H9 (cell line): ENCODE measurements around the gene ASL. TPM values are rescaled to one million over a fixed set of nuclear protein-coding genes. Genes with fewer than 3 reads are reported as not detected.

Experiments used
- DNase-seq: peaks from one replicate; pipeline ENCODE4 v3.0.0-alpha.2; 2017
- H2AFZ ChIP-seq: one replicate; pipeline ENCODE4 v1.6.1; 2013; ENCODE audit warnings: mild to moderate bottlenecking, low read length, control low read depth, moderate library complexity
- H2AK5ac ChIP-seq: 2 replicates; pipeline ENCODE4 v1.6.1; 2013; ENCODE audit warnings: low read length, control low read depth, mixed read lengths; ENCODE audit not compliant: insufficient read length
- H2BK120ac ChIP-seq: one replicate; pipeline ENCODE4 v1.6.1; 2013; ENCODE audit warnings: low read depth, mild to moderate bottlenecking, low read length, control low read depth, inconsistent platforms; ENCODE audit not compliant: poor library complexity, severe bottlenecking
- H2BK12ac ChIP-seq: 2 replicates; pipeline ENCODE4 v1.6.1; 2013; ENCODE audit warnings: low read length, control low read depth, mixed read lengths, low read depth; ENCODE audit not compliant: insufficient read length
- H2BK15ac ChIP-seq: 2 replicates; pipeline ENCODE4 v1.6.1; 2013; ENCODE audit warnings: low read depth, low read length, control low read depth
- H2BK20ac ChIP-seq: one replicate; pipeline ENCODE4 v1.6.1; 2013; ENCODE audit warnings: low read depth, mild to moderate bottlenecking, low read length, control low read depth, inconsistent platforms; ENCODE audit not compliant: poor library complexity, severe bottlenecking
- H2BK5ac ChIP-seq: 2 replicates; pipeline ENCODE4 v1.6.1; 2013; ENCODE audit warnings: low read length, control low read depth, mixed read lengths; ENCODE audit not compliant: insufficient read length
- H3K14ac ChIP-seq: 2 replicates; pipeline ENCODE4 v1.6.1; 2013; ENCODE audit warnings: low read length, control low read depth; ENCODE audit not compliant: insufficient read depth
- H3K18ac ChIP-seq: 2 replicates; pipeline ENCODE4 v1.6.1; 2013; ENCODE audit warnings: low read depth, mild to moderate bottlenecking, mixed read lengths, low read length, control low read depth; ENCODE audit not compliant: insufficient read length
- H3K23ac ChIP-seq: 2 replicates; pipeline ENCODE4 v1.6.1; 2013; ENCODE audit warnings: low read length, control low read depth, mixed read lengths, low read depth; ENCODE audit not compliant: insufficient read length
- H3K23me2 ChIP-seq: 2 replicates; pipeline ENCODE4 v1.6.1; 2013; ENCODE audit warnings: low read depth, mild to moderate bottlenecking, mixed read lengths, low read length, control low read depth; ENCODE audit not compliant: insufficient read length, poor library complexity, severe bottlenecking
- H3K27ac ChIP-seq: 2 replicates; pipeline ENCODE4 v1.5.1; 2013; ENCODE audit warnings: low read length, control low read depth, mixed read lengths, low read depth; ENCODE audit not compliant: insufficient read length
- H3K27me3 ChIP-seq: 2 replicates; pipeline ENCODE4 v1.6.1; 2013; ENCODE audit warnings: low read length, control low read depth, inconsistent platforms; ENCODE audit not compliant: insufficient read depth
- H3K4ac ChIP-seq: 2 replicates; pipeline ENCODE4 v1.6.1; 2013; ENCODE audit warnings: low read depth, mild to moderate bottlenecking, control low read depth, inconsistent platforms, low read length, moderate library complexity
- H3K4me1 ChIP-seq: 2 replicates; pipeline ENCODE4 v1.6.1; 2013; ENCODE audit warnings: low read length, control low read depth, inconsistent platforms; ENCODE audit not compliant: insufficient read depth
- H3K4me2 ChIP-seq: 2 replicates; pipeline ENCODE4 v1.6.1; 2013; ENCODE audit warnings: low read length, control low read depth, mixed read lengths; ENCODE audit not compliant: insufficient read length, insufficient read depth
- H3K56ac ChIP-seq: 2 replicates; pipeline ENCODE4 v1.6.1; 2013; ENCODE audit warnings: low read depth, mild to moderate bottlenecking, mixed read lengths, low read length, control low read depth; ENCODE audit not compliant: insufficient read length
- H3K79me1 ChIP-seq: 2 replicates; pipeline ENCODE4 v1.6.1; 2013; ENCODE audit warnings: low read depth, mild to moderate bottlenecking, moderate library complexity, low read length, control low read depth, inconsistent platforms; ENCODE audit not compliant: insufficient read depth, poor library complexity, severe bottlenecking
- H3K79me2 ChIP-seq: 2 replicates; pipeline ENCODE4 v1.6.1; 2013; ENCODE audit warnings: low read length, control low read depth, inconsistent platforms; ENCODE audit not compliant: insufficient read depth
- H3K9ac ChIP-seq: 2 replicates; pipeline ENCODE4 v1.6.1; 2013; ENCODE audit warnings: low read length, control low read depth, mixed read lengths; ENCODE audit not compliant: insufficient read length; ENCODE audit errors: extremely low read depth
- H3K9me3 ChIP-seq: one replicate; pipeline ENCODE4 v1.6.1; 2013; ENCODE audit warnings: low read depth, low read length, inconsistent platforms; ENCODE audit not compliant: control insufficient read depth
- H3T11ph ChIP-seq: one replicate; pipeline ENCODE4 v1.6.1; 2013; ENCODE audit warnings: mild to moderate bottlenecking, low read length, control low read depth, inconsistent platforms
- H4K20me1 ChIP-seq: one replicate; pipeline ENCODE4 v1.6.1; 2013; ENCODE audit not compliant: control insufficient read depth, insufficient read length, insufficient read depth
- H4K5ac ChIP-seq: 2 replicates; pipeline ENCODE4 v1.6.1; 2013; ENCODE audit warnings: low read depth, mild to moderate bottlenecking, mixed read lengths, low read length, control low read depth; ENCODE audit not compliant: insufficient read length
- H4K8ac ChIP-seq: replicated peaks from 2 replicates; pipeline ENCODE4 v1.6.1; 2013; ENCODE audit warnings: low read length, control low read depth, mixed read lengths, low read depth; ENCODE audit not compliant: insufficient read length
- H4K91ac ChIP-seq: 2 replicates; pipeline ENCODE4 v1.6.1; 2013; ENCODE audit warnings: low read depth, mild to moderate bottlenecking, moderate library complexity, mixed read lengths, low read length, control low read depth; ENCODE audit not compliant: insufficient read length
- H3K27ac Mint-ChIP-seq, 3 experiments: 2 replicates in 2 of 3; 3 replicates in 1 of 3; pipeline ENCODE4 v1.8.0; 2020 to 2021; ENCODE audit warnings: mixed read lengths in 3 of 3, mild to moderate bottlenecking in 1 of 3, moderate library complexity in 1 of 3
- H3K27me3 Mint-ChIP-seq: 2 replicates; pipeline ENCODE4 v1.8.0; 2021; ENCODE audit warnings: low read depth, mild to moderate bottlenecking, moderate library complexity, mixed read lengths
- H3K36me3 Mint-ChIP-seq, 3 experiments: 2 replicates in 2 of 3; 3 replicates in 1 of 3; pipeline ENCODE4 v1.8.0; 2020 to 2021; ENCODE audit warnings: low read depth in 3 of 3, mixed read lengths in 3 of 3; ENCODE audit not compliant: insufficient read depth in 1 of 3
- H3K4me1 Mint-ChIP-seq, 2 experiments: 2 replicates each; pipeline ENCODE4 v1.8.0; 2020; ENCODE audit warnings: mixed read lengths in 2 of 2
- H3K4me3 Mint-ChIP-seq, 2 experiments: 2 replicates in 1 of 2; 3 replicates in 1 of 2; pipeline ENCODE4 v1.8.0; 2020 to 2021; ENCODE audit warnings: mild to moderate bottlenecking in 2 of 2, mixed read lengths in 2 of 2, moderate library complexity in 1 of 2
- H3K9me3 Mint-ChIP-seq, 2 experiments: 2 replicates in 1 of 2; 3 replicates in 1 of 2; pipeline ENCODE4 v1.8.0; 2020; ENCODE audit warnings: mild to moderate bottlenecking in 2 of 2, mixed read lengths in 2 of 2, moderate library complexity in 1 of 2
- CTCF ChIP-seq: fragments of 200-600 bp; sonication (generic); conservative IDR thresholded peaks from 3 replicates; pipeline ENCODE4 v1.8.0; 2021; ENCODE audit warnings: antibody characterized with exemption, mild to moderate bottlenecking
- WGBS: extraction: QIAGEN DNeasy Blood & Tissue Kit; methylation state at CpG from one replicate; pipeline ENCODE4 v1.1.7; 2013; ENCODE audit warnings: missing lambda C conversion rate, low lambda C conversion rate, mixed read lengths; ENCODE audit not compliant: insufficient read length; ENCODE audit errors: extremely low coverage; 5-methylcytosine and 5-hydroxymethylcytosine counted together
- total RNA-seq: library from RNA; stranded (reverse); gene quantifications from 2 replicates; pipeline ENCODE4 v1.2.1, GENCODE V29; 2021

The ASL gene
- total RNA-seq, 1 experiment from 2014 or later, result 30.7 TPM

GRCh38 chr7:66078067-66078466, 2.4 kb downstream of the ASL start:
- no peak overlapping the region for H3K56ac ChIP-seq
- H4K8ac ChIP-seq, result no peak overlapping the region
- no peak overlapping the region for H2BK15ac ChIP-seq
- no peak overlapping the region for H3K23ac ChIP-seq
- H3K36me3 Mint-ChIP-seq, result peaks cover 6 to 17% (median 13%) of the 10 kb centered on the region in 3 experiments
- H3K4me3 Mint-ChIP-seq, result no peak overlapping the region
- no peak overlapping the region for H4K5ac ChIP-seq
- no peak overlapping the region for H4K91ac ChIP-seq
- H2BK120ac ChIP-seq, result no peak overlapping the region
- no peak overlapping the region for H3K9ac ChIP-seq
- no peak overlapping the region for H3K4ac ChIP-seq
- H3K4me1 Mint-ChIP-seq, result peaks cover 8 to 16% of the 10 kb centered on the region in 2 experiments
- peaks cover 2% of the 10 kb centered on the region; the same call in 1 of the 2 replicates for H3K27me3 Mint-ChIP-seq
- no peaks in the 10 kb centered on the region for H3K9me3 Mint-ChIP-seq
- no peaks in the 10 kb centered on the region for H3K79me2 ChIP-seq
- no peak for DNase-seq
- peak overlapping the region in 1 of 3 experiments; percentile 29; a peak in 1 of 7 replicates for H3K27ac Mint-ChIP-seq
- no peak overlapping the region for H2BK5ac ChIP-seq
- H3K14ac ChIP-seq, result no peak overlapping the region
- WGBS, result no CpG with 5 or more reads among the region's 5 CpGs
- H3K23me2 ChIP-seq, result peaks cover 4% of the 10 kb centered on the region
- no peak overlapping the region for H2AK5ac ChIP-seq
- no peaks in the 10 kb centered on the region for H3K27me3 ChIP-seq
- H4K20me1 ChIP-seq, result no peaks in the 10 kb centered on the region
- peaks cover 3% of the 10 kb centered on the region; the same call in 1 of the 2 replicates for H3K4me1 ChIP-seq
- peaks cover 6% of the 10 kb centered on the region for H3K79me1 ChIP-seq
- H2AFZ ChIP-seq, result no peak overlapping the region
- H2BK20ac ChIP-seq, result no peak overlapping the region
- H3K9me3 ChIP-seq, result no peaks in the 10 kb centered on the region
- no peak overlapping the region for H3K18ac ChIP-seq
- no peak for TF ChIP-seq CTCF
- H3T11ph ChIP-seq, result no peak overlapping the region
- H3K27ac ChIP-seq, result no peak overlapping the region
- H2BK12ac ChIP-seq, result no peak overlapping the region
- no peak overlapping the region for H3K4me2 ChIP-seq
